Measurements from ENCODE around the gene UBAC1. TPM values are rescaled to one million over a fixed set of nuclear protein-coding genes. Genes with fewer than 3 reads are reported as not detected.

Gene UBAC1
- total RNA-seq, 4 donors from 2014 or later: 47.6 to 63.2 (median 54.3) TPM

- Histone ChIP-seq H3K27ac (no peak overlapping the region), H3K36me3 (peaks cover 0 to 75% (median 20%) of the 10 kb centered on the region in 3 donors), H3K4me1 (peaks cover 9 to 31% (median 13%) of the 10 kb centered on the region in 3 donors), H3K27me3 (no peaks in the 10 kb centered on the region), H3K9me3 (no peaks in the 10 kb centered on the region), H3K4me3 (no peak overlapping the region)
- WGBS, 2 donors: 87% methylated on average over 16 of the region's 31 CpGs; no CpG with 5 or more reads in 1 of the 2 donors
- TF ChIP-seq POLR2A (IDR thresholded peaks at IDR 0.05) (no peak), CTCF (IDR thresholded peaks at IDR 0.05) (no peak)
- DNase-seq: no peak
- intact Hi-C loops (cut with DNase I): no loop called here
Observed at GRCh38 chr9:135931349-135931820, 29.8 kb downstream of the UBAC1 start.

- Histone ChIP-seq H3K4me1 (peaks cover 9 to 34% (median 15%) of the 10 kb centered on the region in 3 donors), H3K4me3 (no peak overlapping the region), H3K27ac (no peak overlapping the region), H3K36me3 (peaks cover 0 to 71% (median 19%) of the 10 kb centered on the region in 3 donors), H3K9me3 (no peaks in the 10 kb centered on the region), H3K27me3 (no peaks in the 10 kb centered on the region)
- no peak for DNase-seq
- 92 to 98% methylated on average over 2 to 9 of the region's 33 CpGs for WGBS, 2 donors
- TF ChIP-seq CTCF (IDR thresholded peaks at IDR 0.05): no peak
- no peak for TF ChIP-seq POLR2A (IDR thresholded peaks at IDR 0.05)
- intact Hi-C loops (cut with DNase I): no loop called here
Observed at GRCh38 chr9:135930446-135931345, 30.5 kb downstream of the UBAC1 start.

GRCh38 chr9:135929656-135930445 lies 31.3 kb downstream of the UBAC1 start:
- Histone ChIP-seq H3K27me3 (no peaks in the 10 kb centered on the region), H3K9me3 (no peaks in the 10 kb centered on the region), H3K4me1 (peaks cover 9 to 34% (median 15%) of the 10 kb centered on the region in 3 donors), H3K36me3 (peaks cover 0 to 71% (median 19%) of the 10 kb centered on the region in 3 donors), H3K27ac (no peak overlapping the region), H3K4me3 (no peak overlapping the region)
- 72 to 100% methylated on average over 1 to 11 of the region's 21 CpGs for WGBS, 2 donors
- TF ChIP-seq POLR2A (IDR thresholded peaks at IDR 0.05) (no peak), CTCF (IDR thresholded peaks at IDR 0.05) (no peak)
- intact Hi-C loops (cut with DNase I): no loop called here
- no peak for DNase-seq

GRCh38 chr9:135928731-135929655 lies 32.2 kb downstream of the UBAC1 start:
- peaks cover 9 to 28% (median 15%) of the 10 kb centered on the region in 3 donors for H3K4me1 ChIP-seq
- no peaks in the 10 kb centered on the region for H3K27me3 ChIP-seq
- intact Hi-C loops (cut with DNase I): no loop called here
- DNase-seq: no peak
- TF ChIP-seq POLR2A (IDR thresholded peaks at IDR 0.05) (no peak), CTCF (IDR thresholded peaks at IDR 0.05) (no peak)
- H3K27ac ChIP-seq: no peak overlapping the region
- no peak overlapping the region for H3K4me3 ChIP-seq
- H3K36me3 ChIP-seq: peaks cover 0 to 66% (median 19%) of the 10 kb centered on the region in 3 donors
- whole genome bisulfite sequencing, 2 donors: 98 to 100% methylated on average over 1 to 8 of the region's 27 CpGs
- H3K9me3 ChIP-seq: no peaks in the 10 kb centered on the region
